Left cardiac atrium (tissue), 4 donors: Measurements from ENCODE around the gene CSNK1A1L. TPM values are rescaled to one million over a fixed set of nuclear protein-coding genes. Genes with fewer than 3 reads are reported as not detected.
"Not testable (repeated sequence)": the region's sequence is repeated elsewhere in the genome, so short reads cannot be mapped to it uniquely, and the experiment has no call there.

ENCODE experiments used
- ATAC-seq, 2 donors: fragments of 200-7000 bp; cut with Tn5 transposase; one replicate each; pipeline ENCODE4 v1.9.1; 2020; ENCODE audit warnings: mild to moderate bottlenecking in 2 of 2, moderate library complexity in 2 of 2
- DNase-seq: peaks from one replicate; pipeline ENCODE4 v3.0.0-alpha.2; 2020
- intact Hi-C, 2 donors: fragments of 100-400 bp; cut with DNase I; formaldehyde crosslinking; loops; one replicate each; pipeline versions ENCODE4 v1.14.1 to v1.15.1; 2022 to 2023
- total RNA-seq, 2 donors: library from RNA; stranded (reverse); fragmentation: NEBNext Ultra II Directional; extraction: Animal tissue kit (Norgen Biotek cat#: 25700); gene quantifications; one replicate each; pipeline ENCODE4 v1.2.1, GENCODE V29; 2021
- donor health status: DM: no; HTN: yes; CAD: no.
- donor health status: DM: no; HTN: yes; CAD: no; lungs with severe emphysema.
- donor health status: DM: yes; HTN: yes; CAD: no.
- donor health status: Dilated cardiomyopathy.

The CSNK1A1L gene
- total RNA-seq, 2 donors from 2014 or later = not detected

GRCh38 chr13:37070145-37070695 is 35.2 kb downstream of the CSNK1A1L start:
- intact Hi-C loops = loop anchor here in 1 of 2 donors (10.0 kb wide), 1 partner anchor 535 kb away; no protein-coding TSS in a partner anchor
- ATAC-seq (peak in 1 of 2 donors; percentile 18), DNase-seq (no peak)

GRCh38 chr13:37069597-37070103 is 35.8 kb downstream of the CSNK1A1L start:
- ATAC-seq = peak; percentile 14 to 23
- intact Hi-C loops = loop anchor here in 1 of 2 donors (10.0 kb wide), 2 partner anchors 535 to 1275 kb away; partner anchors contain the start of gene UFM1
- no peak for DNase-seq

- DNase-seq = no peak
- ATAC-seq = no peak
- intact Hi-C loops = loop anchor here in 1 of 2 donors (10.0 kb wide), 1 partner anchor 1276 kb away; the partner anchor contains the start of gene UFM1
Measured at GRCh38 chr13:37068962-37069361, 36.5 kb downstream of the CSNK1A1L start.

- ATAC-seq (no peak), DNase-seq (no peak)
- intact Hi-C loops = loop anchor here in 1 of 2 donors (10.0 kb wide), 1 partner anchor 1277 kb away; the partner anchor contains the start of gene UFM1
Measured at GRCh38 chr13:37067874-37068273, 37.6 kb downstream of the CSNK1A1L start.

- intact Hi-C loops = loop anchor here in 1 of 2 donors (10.0 kb wide), 1 partner anchor 1279 kb away; the partner anchor contains the start of gene UFM1
- ATAC-seq (no peak), DNase-seq (no peak)
Measured at GRCh38 chr13:37065890-37066526, 39.5 kb downstream of the CSNK1A1L start.

- ATAC-seq = peak in 1 of 2 donors; percentile 2
- DNase-seq = no peak
- intact Hi-C loops = loop anchor here in 1 of 2 donors (10.0 kb wide), 1 partner anchor 1285 kb away; the partner anchor contains the start of gene UFM1
Measured at GRCh38 chr13:37059848-37060192, 45.6 kb downstream of the CSNK1A1L start.

- intact Hi-C loops = no loop called here
- peak; percentile 100 for ATAC-seq
- peak; percentile 95 for DNase-seq
Measured at GRCh38 chr13:37058910-37059847, 46.3 kb downstream of the CSNK1A1L start, which contains the start of gene SUPT20H. SUPT20H (minus strand) TSS chr13:37059688; CDS start chr13:37051490, 8,198 bp downstream.

GRCh38 chr13:37056228-37056627 is 49.2 kb downstream of the CSNK1A1L start:
- ATAC-seq, intact Hi-C loops, DNase-seq: not testable (repeated sequence)

Other genes with a start within 250 kb of the CSNK1A1L start
- 1 to 10 TPM; 3.8 to 7.8 TPM for gene SMAD9, start 185.4 kb downstream of the CSNK1A1L start, total RNA-seq
- gene ALG5, start 106.3 kb downstream of the CSNK1A1L start, total RNA-seq = 10 to 100 TPM; 16.2 to 23.8 TPM
- 10 to 100 TPM; 24.2 to 24.8 TPM for gene EXOSC8, start 104.9 kb downstream of the CSNK1A1L start, total RNA-seq
- 10 to 100 TPM; 26.9 to 28.1 TPM for gene SUPT20H, start 46.0 kb downstream of the CSNK1A1L start, total RNA-seq